Skeletal muscle tissue (tissue), 4 donors: ENCODE measurements around the gene NELL1. TPM values are rescaled to one million over a fixed set of nuclear protein-coding genes. Genes with fewer than 3 reads are reported as not detected.

Experiments used
- H3K27ac ChIP-seq: one replicate; pipeline ENCODE4 v1.7.0; 2013; ENCODE audit warnings: mild to moderate bottlenecking, low read depth, low read length, inconsistent platforms
- H3K27me3 ChIP-seq, 3 donors: one replicate each; pipeline ENCODE4 v1.7.0; 2013; ENCODE audit warnings: low read length in 3 of 3; ENCODE audit not compliant: control insufficient read depth in 3 of 3, insufficient read depth in 3 of 3
- H3K36me3 ChIP-seq, 3 donors: one replicate each; pipeline ENCODE4 v1.7.0; 2013; ENCODE audit warnings: low read length in 3 of 3; ENCODE audit not compliant: control insufficient read depth in 3 of 3, insufficient read depth in 3 of 3
- H3K4me1 ChIP-seq, 3 donors: one replicate each; pipeline ENCODE4 v1.7.0; 2013; ENCODE audit warnings: low read length in 3 of 3, mild to moderate bottlenecking in 3 of 3; ENCODE audit not compliant: control insufficient read depth in 3 of 3, insufficient read depth in 3 of 3
- H3K4me3 ChIP-seq, 3 donors: one replicate each; pipeline ENCODE4 v1.7.0; 2013; ENCODE audit warnings: low read length in 3 of 3
- H3K9ac ChIP-seq, 3 donors: one replicate each; pipeline ENCODE4 v1.7.0; 2013; ENCODE audit warnings: low read length in 3 of 3, mild to moderate bottlenecking in 3 of 3, moderate library complexity in 2 of 3, low read depth in 1 of 3
- H3K9me3 ChIP-seq, 3 donors: one replicate each; pipeline ENCODE4 v1.7.0; 2013; ENCODE audit warnings: low read length in 3 of 3; ENCODE audit not compliant: control insufficient read depth in 3 of 3
- total RNA-seq: library from RNA; depleted of rRNA; stranded (reverse); fragments of >200 nt; gene quantifications from one replicate; pipeline ENCODE4 v1.2.3, GENCODE V29; 2014
- donor health status: Osteomylitis.

The NELL1 gene
- total RNA-seq, 1 donor from 2014 or later, result 3.7 TPM

- H3K36me3 ChIP-seq, result no peaks in the 10 kb centered on the region
- no peak overlapping the region for H3K9ac ChIP-seq
- H3K27ac ChIP-seq, result no peak overlapping the region
- no peaks in the 10 kb centered on the region for H3K9me3 ChIP-seq
- peaks cover 0 to 2% (median 0%) of the 10 kb centered on the region in 3 donors for H3K27me3 ChIP-seq
- no peak overlapping the region for H3K4me3 ChIP-seq
- no peaks in the 10 kb centered on the region for H3K4me1 ChIP-seq
Observed at GRCh38 chr11:21476588-21476987, 807.2 kb downstream of the NELL1 start.

GRCh38 chr11:21480240-21480639 lies 810.9 kb downstream of the NELL1 start:
- Histone ChIP-seq H3K9ac (no peak overlapping the region), H3K27ac (no peak overlapping the region), H3K4me1 (no peaks in the 10 kb centered on the region), H3K4me3 (no peak overlapping the region), H3K9me3 (no peaks in the 10 kb centered on the region), H3K36me3 (no peaks in the 10 kb centered on the region), H3K27me3 (peaks cover 0 to 2% (median 0%) of the 10 kb centered on the region in 3 donors)

DNA sequence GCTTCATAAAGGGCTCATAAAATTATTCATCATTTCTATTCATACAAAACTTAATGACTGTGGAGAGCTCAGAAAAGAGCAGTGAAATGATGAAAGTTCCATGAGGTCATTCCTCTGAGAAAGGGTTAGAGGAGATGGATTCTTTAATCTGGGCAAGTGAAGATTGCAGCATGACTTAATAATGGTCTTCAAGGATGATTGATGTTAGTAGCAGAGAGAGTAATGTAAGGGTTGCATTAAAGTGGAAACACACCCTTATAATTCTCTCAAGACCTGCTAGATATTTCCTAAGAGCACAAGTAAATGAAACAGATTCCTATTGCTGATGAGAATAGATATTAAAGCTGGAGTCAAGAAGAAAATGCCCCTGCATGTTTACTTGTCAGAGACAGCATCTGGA lies 811.9 kb downstream of the NELL1 start:
- H3K36me3 ChIP-seq, result no peaks in the 10 kb centered on the region
- no peak overlapping the region for H3K27ac ChIP-seq
- no peak overlapping the region for H3K4me3 ChIP-seq
- no peak overlapping the region for H3K9ac ChIP-seq
- peaks cover 0 to 2% (median 0%) of the 10 kb centered on the region in 3 donors for H3K27me3 ChIP-seq
- H3K9me3 ChIP-seq, result no peaks in the 10 kb centered on the region
- H3K4me1 ChIP-seq, result no peaks in the 10 kb centered on the region

DNA sequence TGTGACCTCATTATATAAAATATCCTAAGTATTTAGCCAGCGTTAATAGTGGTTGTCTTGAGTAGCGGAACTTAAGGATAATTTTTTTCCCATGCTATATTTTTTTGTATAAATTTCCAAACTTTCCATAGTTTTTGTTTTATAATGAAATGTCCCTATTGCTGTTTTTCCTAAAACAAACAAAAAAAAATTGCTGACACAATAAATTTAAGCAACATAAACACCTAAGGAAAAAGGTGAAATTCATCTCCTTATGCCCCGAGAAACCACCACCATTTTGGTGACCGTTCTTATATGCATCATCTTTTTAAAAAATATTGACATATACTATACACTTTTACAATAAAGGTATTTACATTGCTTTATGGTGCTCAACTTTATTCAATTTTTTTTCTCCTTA lies 814.7 kb downstream of the NELL1 start:
- H3K9me3 ChIP-seq, result no peaks in the 10 kb centered on the region
- H3K9ac ChIP-seq, result no peak overlapping the region
- no peaks in the 10 kb centered on the region for H3K4me1 ChIP-seq
- H3K27me3 ChIP-seq, result no peaks in the 10 kb centered on the region
- H3K36me3 ChIP-seq, result no peaks in the 10 kb centered on the region
- H3K4me3 ChIP-seq, result no peak overlapping the region
- H3K27ac ChIP-seq, result no peak overlapping the region

GRCh38 chr11:21485006-21485405 lies 815.6 kb downstream of the NELL1 start:
- no peaks in the 10 kb centered on the region for H3K4me1 ChIP-seq
- H3K4me3 ChIP-seq, result no peak overlapping the region
- no peaks in the 10 kb centered on the region for H3K36me3 ChIP-seq
- no peak overlapping the region for H3K9ac ChIP-seq
- H3K9me3 ChIP-seq, result no peaks in the 10 kb centered on the region
- no peaks in the 10 kb centered on the region for H3K27me3 ChIP-seq
- H3K27ac ChIP-seq, result no peak overlapping the region

GRCh38 chr11:21485426-21485825 lies 816.0 kb downstream of the NELL1 start:
- Histone ChIP-seq H3K9me3 (no peaks in the 10 kb centered on the region), H3K36me3 (no peaks in the 10 kb centered on the region), H3K4me1 (no peaks in the 10 kb centered on the region), H3K9ac (no peak overlapping the region), H3K27me3 (no peaks in the 10 kb centered on the region), H3K4me3 (no peak overlapping the region), H3K27ac (no peak overlapping the region)

- no peaks in the 10 kb centered on the region for H3K9me3 ChIP-seq
- H3K36me3 ChIP-seq, result no peaks in the 10 kb centered on the region
- no peak overlapping the region for H3K27ac ChIP-seq
- no peaks in the 10 kb centered on the region for H3K4me1 ChIP-seq
- no peak overlapping the region for H3K4me3 ChIP-seq
- H3K27me3 ChIP-seq, result no peaks in the 10 kb centered on the region
- H3K9ac ChIP-seq, result no peak overlapping the region
Observed at GRCh38 chr11:21489416-21490115, 820.2 kb downstream of the NELL1 start.

GRCh38 chr11:21492931-21493330 lies 823.5 kb downstream of the NELL1 start:
- no peak overlapping the region for H3K4me3 ChIP-seq
- H3K27ac ChIP-seq, result no peak overlapping the region
- no peaks in the 10 kb centered on the region for H3K4me1 ChIP-seq
- no peaks in the 10 kb centered on the region for H3K9me3 ChIP-seq
- H3K36me3 ChIP-seq, result no peaks in the 10 kb centered on the region
- no peak overlapping the region for H3K9ac ChIP-seq
- no peaks in the 10 kb centered on the region for H3K27me3 ChIP-seq

- Histone ChIP-seq H3K9ac (no peak overlapping the region), H3K27ac (no peak overlapping the region), H3K9me3 (no peaks in the 10 kb centered on the region), H3K4me3 (no peak overlapping the region), H3K4me1 (no peaks in the 10 kb centered on the region), H3K36me3 (no peaks in the 10 kb centered on the region), H3K27me3 (no peaks in the 10 kb centered on the region)
Observed at GRCh38 chr11:21494946-21495345, 825.6 kb downstream of the NELL1 start.

- Histone ChIP-seq H3K4me3 (no peak overlapping the region), H3K27ac (no peak overlapping the region), H3K4me1 (no peaks in the 10 kb centered on the region), H3K36me3 (no peaks in the 10 kb centered on the region), H3K9me3 (no peaks in the 10 kb centered on the region), H3K27me3 (no peaks in the 10 kb centered on the region), H3K9ac (no peak overlapping the region)
Observed at GRCh38 chr11:21495879-21496278, 826.5 kb downstream of the NELL1 start.
